ENCODE measurements around the gene BCL11A. TPM values are rescaled to one million over a fixed set of nuclear protein-coding genes. Genes with fewer than 3 reads are reported as not detected.
"Not testable (repeated sequence)": the region's sequence is repeated elsewhere in the genome, so short reads cannot be mapped to it uniquely, and the experiment has no call there.

The BCL11A gene
- total RNA-seq, 1 donor from 2014 or later, result 0.67 TPM

- H3K27ac ChIP-seq, result no peak overlapping the region
- H3K36me3 ChIP-seq, result no peaks in the 10 kb centered on the region
- no peaks in the 10 kb centered on the region for H3K4me1 Mint-ChIP-seq
- H3K9me3 Mint-ChIP-seq, result no peaks in the 10 kb centered on the region
- no peak for TF ChIP-seq CTCF (IDR thresholded peaks at IDR 0.05)
- TF ChIP-seq EZH2phosphoT487 (IDR thresholded peaks at IDR 0.05), result no peak
- TF ChIP-seq EZH2 (IDR thresholded peaks at IDR 0.05), result no peak
- H2AFZ ChIP-seq (replicated peaks), result no peak overlapping the region
- H4K20me1 ChIP-seq (ENCODE audit: low read depth), result no peaks in the 10 kb centered on the region
- H3K27ac Mint-ChIP-seq, result no peak overlapping the region
- no peak overlapping the region for H3K4me2 ChIP-seq
- peaks cover 6% of the 10 kb centered on the region for H3F3A ChIP-seq (ENCODE audit: low read depth)
- H3K4me1 ChIP-seq, result peaks cover 15% of the 10 kb centered on the region
- H3K4me3 Mint-ChIP-seq, result no peak overlapping the region
- no peaks in the 10 kb centered on the region for H3K79me2 ChIP-seq (ENCODE audit: low read depth)
- H3K9ac ChIP-seq, result no peak overlapping the region
- no peaks in the 10 kb centered on the region for H3K36me3 Mint-ChIP-seq
- H3K4me3 ChIP-seq, result no peak overlapping the region
- peaks cover 2% of the 10 kb centered on the region for H3K27me3 ChIP-seq
- no peaks in the 10 kb centered on the region for H3K9me3 ChIP-seq (ENCODE audit: low read depth)
- no peaks in the 10 kb centered on the region for H3K27me3 Mint-ChIP-seq (ENCODE audit: insufficient read depth, low read depth)
- DNase-seq (ENCODE audit: low spot score), result no peak
These were observed 129.9 kb downstream of the BCL11A start for GRCh38 chr2:60423505-60423904.

- H3K27ac ChIP-seq, result no peak overlapping the region
- H3K9me3 ChIP-seq (ENCODE audit: low read depth), result no peaks in the 10 kb centered on the region
- Mint-ChIP-seq H3K4me3 (no peak overlapping the region), H3K4me1 (no peaks in the 10 kb centered on the region), H3K36me3 (no peaks in the 10 kb centered on the region), H3K9me3 (no peaks in the 10 kb centered on the region), H3K27me3 (ENCODE audit: insufficient read depth, low read depth) (no peaks in the 10 kb centered on the region), H3K27ac (no peak overlapping the region)
- H3F3A ChIP-seq (ENCODE audit: low read depth), result peaks cover 6% of the 10 kb centered on the region
- H3K4me1 ChIP-seq, result peaks cover 15% of the 10 kb centered on the region
- DNase-seq (ENCODE audit: low spot score), result peak; percentile 36
- H2AFZ ChIP-seq (replicated peaks), result peak overlapping the region; percentile 91
- no peaks in the 10 kb centered on the region for H3K36me3 ChIP-seq
- TF ChIP-seq EZH2phosphoT487 (IDR thresholded peaks at IDR 0.05), result no peak
- TF ChIP-seq CTCF (IDR thresholded peaks at IDR 0.05), result no peak
- TF ChIP-seq EZH2 (IDR thresholded peaks at IDR 0.05), result no peak
- H3K4me2 ChIP-seq, result peak overlapping the region; percentile 32
- no peak overlapping the region for H3K4me3 ChIP-seq
- H4K20me1 ChIP-seq (ENCODE audit: low read depth), result no peaks in the 10 kb centered on the region
- peaks cover 8% of the 10 kb centered on the region for H3K27me3 ChIP-seq
- H3K9ac ChIP-seq, result no peak overlapping the region
- no peaks in the 10 kb centered on the region for H3K79me2 ChIP-seq (ENCODE audit: low read depth)
These were observed 130.5 kb downstream of the BCL11A start for GRCh38 chr2:60422826-60423483.

- H3K9me3 ChIP-seq (ENCODE audit: low read depth); H3K79me2 ChIP-seq (ENCODE audit: low read depth); H3K27ac ChIP-seq; H3K4me2 ChIP-seq; H3K4me1 ChIP-seq; H3K36me3 ChIP-seq; H3K36me3 Mint-ChIP-seq; H3K4me1 Mint-ChIP-seq; H4K20me1 ChIP-seq (ENCODE audit: low read depth); H3K9me3 Mint-ChIP-seq; H3F3A ChIP-seq (ENCODE audit: low read depth); H3K4me3 ChIP-seq; H3K27me3 Mint-ChIP-seq (ENCODE audit: insufficient read depth, low read depth); H3K4me3 Mint-ChIP-seq; DNase-seq (ENCODE audit: low spot score); H3K27ac Mint-ChIP-seq; H3K9ac ChIP-seq; H2AFZ ChIP-seq (replicated peaks): not testable (repeated sequence)
- peaks cover 14% of the 10 kb centered on the region for H3K27me3 ChIP-seq
These were observed 136.2 kb downstream of the BCL11A start for GRCh38 chr2:60417210-60417609.

GRCh38 chr2:60416221-60417008 is 137.0 kb downstream of the BCL11A start:
- no peaks in the 10 kb centered on the region for H3K79me2 ChIP-seq (ENCODE audit: low read depth)
- H3K9ac ChIP-seq, result no peak overlapping the region
- no peak overlapping the region for H3K4me2 ChIP-seq
- Mint-ChIP-seq H3K4me3 (no peak overlapping the region), H3K27ac (no peak overlapping the region), H3K4me1 (peaks cover 5% of the 10 kb centered on the region), H3K9me3 (peaks cover 5% of the 10 kb centered on the region), H3K27me3 (ENCODE audit: insufficient read depth, low read depth) (peaks cover 8% of the 10 kb centered on the region), H3K36me3 (no peaks in the 10 kb centered on the region)
- DNase-seq (ENCODE audit: low spot score), result no peak
- peaks cover 14% of the 10 kb centered on the region for H3K27me3 ChIP-seq
- TF ChIP-seq CTCF (IDR thresholded peaks at IDR 0.05), result no peak
- no peak for TF ChIP-seq EZH2phosphoT487 (IDR thresholded peaks at IDR 0.05)
- TF ChIP-seq EZH2 (IDR thresholded peaks at IDR 0.05), result no peak
- H4K20me1 ChIP-seq (ENCODE audit: low read depth), result no peaks in the 10 kb centered on the region
- peaks cover 5% of the 10 kb centered on the region for H3K4me1 ChIP-seq
- H3K27ac ChIP-seq, result no peak overlapping the region
- no peaks in the 10 kb centered on the region for H3K36me3 ChIP-seq
- no peak overlapping the region for H2AFZ ChIP-seq (replicated peaks)
- H3F3A ChIP-seq (ENCODE audit: low read depth), result no peaks in the 10 kb centered on the region
- no peak overlapping the region for H3K4me3 ChIP-seq
- H3K9me3 ChIP-seq (ENCODE audit: low read depth), result no peaks in the 10 kb centered on the region

Data from neural progenitor cell (in vitro differentiated cells).